ENCODE results near the gene C9orf78.
A peak's percentile ranks its signal among the peaks of the same experiment; 100 is the strongest.

The C9orf78 gene

GRCh38 chr9:129835128-129835859 is at the start of gene C9orf78, which contains the start of gene USP20:
Gene C9orf78 (minus strand): TSS chr9:129835275. CDS start chr9:129835221, 54 bp downstream.
Gene USP20 (plus strand): TSS chr9:129835458. CDS start chr9:129852556, 17,098 bp downstream.
- DNase-seq (ENCODE audit: low spot score): peak; percentile 99

- DNase-seq (ENCODE audit: low spot score): peak; percentile 90
These were observed 49.3 kb upstream of the C9orf78 start for GRCh38 chr9:129884220-129885017.

GRCh38 chr9:129881547-129882324 is 46.7 kb upstream of the C9orf78 start:
- no peak for DNase-seq (ENCODE audit: low spot score)

- DNase-seq (ENCODE audit: low spot score): no peak
These were observed 45.8 kb upstream of the C9orf78 start for GRCh38 chr9:129880654-129881546.

GRCh38 chr9:129879991-129880653 is 45.0 kb upstream of the C9orf78 start:
- no peak for DNase-seq (ENCODE audit: low spot score)

- DNase-seq (ENCODE audit: low spot score): no peak
These were observed 44.1 kb upstream of the C9orf78 start for GRCh38 chr9:129879103-129879699.

- DNase-seq (ENCODE audit: low spot score): no peak
These were observed 43.2 kb upstream of the C9orf78 start for GRCh38 chr9:129878291-129878690.

- DNase-seq (ENCODE audit: low spot score): no peak
These were observed 41.7 kb upstream of the C9orf78 start for GRCh38 chr9:129876815-129877214.

GRCh38 chr9:129875687-129876395 is 40.8 kb upstream of the C9orf78 start:
- DNase-seq (ENCODE audit: low spot score): no peak

GRCh38 chr9:129875181-129875611 is 40.1 kb upstream of the C9orf78 start:
- no peak for DNase-seq (ENCODE audit: low spot score)

- no peak for DNase-seq (ENCODE audit: low spot score)
These were observed 39.4 kb upstream of the C9orf78 start for GRCh38 chr9:129874261-129875101.

- no peak for DNase-seq (ENCODE audit: low spot score)
These were observed 38.6 kb upstream of the C9orf78 start for GRCh38 chr9:129873563-129874190.

GRCh38 chr9:129871046-129871445 is 36.0 kb upstream of the C9orf78 start:
- DNase-seq (ENCODE audit: low spot score): no peak

- no peak for DNase-seq (ENCODE audit: low spot score)
These were observed 34.8 kb upstream of the C9orf78 start for GRCh38 chr9:129869585-129870501.

- DNase-seq (ENCODE audit: low spot score): no peak
These were observed 33.9 kb upstream of the C9orf78 start for GRCh38 chr9:129868872-129869486.

- DNase-seq (ENCODE audit: low spot score): no peak
These were observed 33.2 kb upstream of the C9orf78 start for GRCh38 chr9:129868023-129868871.
